ENCODE results near the gene PSTK. TPM values are rescaled to one million over a fixed set of nuclear protein-coding genes. Genes with fewer than 3 reads are reported as not detected.

The PSTK gene
- total and polyA plus RNA-seq, 9 of the 15 experiments (the other 6 are each of a cell fraction or from before 2014, with no cell fraction given): 13.2 to 49.7 (median 18.9) TPM

DNA sequence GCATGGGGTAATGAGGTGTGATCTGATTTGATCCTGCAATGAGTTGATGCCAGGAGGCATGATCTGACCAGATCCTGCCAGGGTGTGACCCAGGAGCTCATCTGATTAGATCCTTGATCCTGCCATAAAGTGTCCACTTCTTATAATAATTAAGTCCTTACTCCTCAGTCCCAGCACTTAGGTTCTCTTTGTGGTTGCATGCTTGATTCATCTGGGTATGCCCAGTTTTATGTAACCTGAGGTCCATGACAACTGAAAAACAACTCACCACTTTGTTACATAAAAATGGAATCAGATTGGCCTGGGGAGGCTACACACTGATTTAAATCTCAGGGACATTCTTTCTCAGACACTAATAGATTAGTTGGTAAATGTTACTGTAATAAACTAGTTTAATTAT, 47.7 kb downstream of the PSTK start:
- CTCF ChIA-PET (ENCODE audit: low intra/inter-chr PET ratio): interaction anchor here (0.6 kb wide), 1 partner anchor 87 kb away, joined by 3 read pairs; no protein-coding TSS in a partner anchor

More for the DNA sequence above, 47.7 kb downstream of the PSTK start:
- Histone ChIP-seq H3K4me3 (no peak overlapping the region), H3K27me3 (ENCODE audit: control insufficient read depth in 2 of 2, insufficient read depth in 2 of 2, low read length in 2 of 2) (no peaks in the 10 kb centered on the region), H4K20me1 (replicated peaks; ENCODE audit: control insufficient read depth, insufficient read depth, low read length) (no peaks in the 10 kb centered on the region; the same call in 1 of the 2 replicates), H3K9me1 (ENCODE audit: control insufficient read depth, insufficient read depth, low read length) (no peaks in the 10 kb centered on the region), H3K36me3 (ENCODE audit: control insufficient read depth, insufficient read depth, low read length) (no peaks in the 10 kb centered on the region), H2AFZ (ENCODE audit: low read depth, low read length) (no peak overlapping the region), H3K27ac (ENCODE audit: extremely low read depth, low read depth, low read length) (no peak overlapping the region), H3K4me2 (ENCODE audit: insufficient read depth, low read length) (no peak overlapping the region), H3K9ac (ENCODE audit: insufficient read depth in 1 of 2, low read depth in 2 of 2, low read length in 2 of 2) (no peak overlapping the region), H3K4me1 (replicated peaks in 1 of 2; ENCODE audit: control insufficient read depth in 2 of 2, insufficient read depth in 2 of 2, low read length in 2 of 2) (no peaks in the 10 kb centered on the region; a peak in 1 of 5 replicates), H3K79me2 (ENCODE audit: control insufficient read depth, insufficient read depth, low read length) (no peaks in the 10 kb centered on the region), H3K9me3 (replicated peaks; ENCODE audit: control insufficient read depth, insufficient read depth, low read depth, low read length) (no peaks in the 10 kb centered on the region)
- in situ Hi-C loops (cut with MboI): loop anchor here (25.0 kb wide), 1 partner anchor 934 kb away; no protein-coding TSS in a partner anchor
- FAIRE-seq: no peak
- BruUV-seq (replicated peaks): no TSS peak
- ATAC-seq: no peak
- POLR2A ChIA-PET: no interaction called here
- intact Hi-C loops (cut with micrococcal nuclease): no loop called here
- TF ChIP-seq, protein P1, sequence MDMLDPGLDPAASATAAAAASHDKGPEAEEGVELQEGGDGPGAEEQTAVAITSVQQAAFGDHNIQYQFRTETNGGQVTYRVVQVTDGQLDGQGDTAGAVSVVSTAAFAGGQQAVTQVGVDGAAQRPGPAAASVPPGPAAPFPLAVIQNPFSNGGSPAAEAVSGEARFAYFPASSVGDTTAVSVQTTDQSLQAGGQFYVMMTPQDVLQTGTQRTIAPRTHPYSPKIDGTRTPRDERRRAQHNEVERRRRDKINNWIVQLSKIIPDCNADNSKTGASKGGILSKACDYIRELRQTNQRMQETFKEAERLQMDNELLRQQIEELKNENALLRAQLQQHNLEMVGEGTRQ (CRISPR knock-in tag; IDR thresholded peaks at IDR 0.05): no peak
- TF ChIP-seq HDAC2 (IDR thresholded peaks at IDR 0.05) (no peak), CHD2 (IDR thresholded peaks at IDR 0.05; ENCODE audit: low read depth, low read length) (no peak), HDGF (IDR thresholded peaks at IDR 0.05) (no peak), CREBBP (IDR thresholded peaks at IDR 0.05; ENCODE audit: low read depth, low read length) (no peak), MTF1 (CRISPR knock-in tag; IDR thresholded peaks at IDR 0.05; ENCODE audit: borderline replicate concordance) (no peak)
- TF ChIP-seq, protein P2, sequence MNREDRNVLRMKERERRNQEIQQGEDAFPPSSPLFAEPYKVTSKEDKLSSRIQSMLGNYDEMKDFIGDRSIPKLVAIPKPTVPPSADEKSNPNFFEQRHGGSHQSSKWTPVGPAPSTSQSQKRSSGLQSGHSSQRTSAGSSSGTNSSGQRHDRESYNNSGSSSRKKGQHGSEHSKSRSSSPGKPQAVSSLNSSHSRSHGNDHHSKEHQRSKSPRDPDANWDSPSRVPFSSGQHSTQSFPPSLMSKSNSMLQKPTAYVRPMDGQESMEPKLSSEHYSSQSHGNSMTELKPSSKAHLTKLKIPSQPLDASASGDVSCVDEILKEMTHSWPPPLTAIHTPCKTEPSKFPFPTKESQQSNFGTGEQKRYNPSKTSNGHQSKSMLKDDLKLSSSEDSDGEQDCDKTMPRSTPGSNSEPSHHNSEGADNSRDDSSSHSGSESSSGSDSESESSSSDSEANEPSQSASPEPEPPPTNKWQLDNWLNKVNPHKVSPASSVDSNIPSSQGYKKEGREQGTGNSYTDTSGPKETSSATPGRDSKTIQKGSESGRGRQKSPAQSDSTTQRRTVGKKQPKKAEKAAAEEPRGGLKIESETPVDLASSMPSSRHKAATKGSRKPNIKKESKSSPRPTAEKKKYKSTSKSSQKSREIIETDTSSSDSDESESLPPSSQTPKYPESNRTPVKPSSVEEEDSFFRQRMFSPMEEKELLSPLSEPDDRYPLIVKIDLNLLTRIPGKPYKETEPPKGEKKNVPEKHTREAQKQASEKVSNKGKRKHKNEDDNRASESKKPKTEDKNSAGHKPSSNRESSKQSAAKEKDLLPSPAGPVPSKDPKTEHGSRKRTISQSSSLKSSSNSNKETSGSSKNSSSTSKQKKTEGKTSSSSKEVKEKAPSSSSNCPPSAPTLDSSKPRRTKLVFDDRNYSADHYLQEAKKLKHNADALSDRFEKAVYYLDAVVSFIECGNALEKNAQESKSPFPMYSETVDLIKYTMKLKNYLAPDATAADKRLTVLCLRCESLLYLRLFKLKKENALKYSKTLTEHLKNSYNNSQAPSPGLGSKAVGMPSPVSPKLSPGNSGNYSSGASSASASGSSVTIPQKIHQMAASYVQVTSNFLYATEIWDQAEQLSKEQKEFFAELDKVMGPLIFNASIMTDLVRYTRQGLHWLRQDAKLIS (CRISPR knock-in tag; IDR thresholded peaks at IDR 0.05): no peak
- TF ChIP-seq, protein P3, sequence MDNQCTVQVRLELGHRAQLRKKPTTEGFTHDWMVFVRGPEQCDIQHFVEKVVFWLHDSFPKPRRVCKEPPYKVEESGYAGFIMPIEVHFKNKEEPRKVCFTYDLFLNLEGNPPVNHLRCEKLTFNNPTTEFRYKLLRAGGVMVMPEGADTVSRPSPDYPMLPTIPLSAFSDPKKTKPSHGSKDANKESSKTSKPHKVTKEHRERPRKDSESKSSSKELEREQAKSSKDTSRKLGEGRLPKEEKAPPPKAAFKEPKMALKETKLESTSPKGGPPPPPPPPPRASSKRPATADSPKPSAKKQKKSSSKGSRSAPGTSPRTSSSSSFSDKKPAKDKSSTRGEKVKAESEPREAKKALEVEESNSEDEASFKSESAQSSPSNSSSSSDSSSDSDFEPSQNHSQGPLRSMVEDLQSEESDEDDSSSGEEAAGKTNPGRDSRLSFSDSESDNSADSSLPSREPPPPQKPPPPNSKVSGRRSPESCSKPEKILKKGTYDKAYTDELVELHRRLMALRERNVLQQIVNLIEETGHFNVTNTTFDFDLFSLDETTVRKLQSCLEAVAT (IDR thresholded peaks at IDR 0.05): no peak
- DNase-seq (ENCODE audit: extremely low read depth in 1 of 4, low spot score in 3 of 4): no peak

Measured in K562 (cell line).